H1 (cell line): ENCODE measurements around the gene FSTL4. TPM values are rescaled to one million over a fixed set of nuclear protein-coding genes. Genes with fewer than 3 reads are reported as not detected.

Experiments
- CTCF ChIA-PET: fragments of 300-600 bp; sonication (Branson Sonifier 250); formaldehyde crosslinking; loops from one replicate; lab custom pipeline; 2021; ENCODE audit not compliant: partially characterized antibody; lab: Charles Lee
- POLR2A ChIA-PET: fragments of 300-600 bp; sonication (Branson Sonifier 250); formaldehyde crosslinking; loops from one replicate; lab custom pipeline; 2021; ENCODE audit warnings: inconsistent platforms; ENCODE audit not compliant: partially characterized antibody; lab: Charles Lee
- DNase-seq, 2 experiments: peaks; one replicate each; pipeline versions ENCODE4 v3.0.0 to v3.0.0-alpha.2; 2010 to 2022; ENCODE audit warnings: low spot score in 2 of 2, low read depth in 1 of 2, mixed read lengths in 1 of 2
- FAIRE-seq: peaks from 2 replicates; lab custom pipeline; 2011; peaks lifted over from hg19 to GRCh38; lab: Jason Lieb, UNC
- H2AFZ ChIP-seq: 2 replicates; pipeline ENCODE4 v1.8.1; 2012; ENCODE audit warnings: low read length, inconsistent platforms
- H2AK5ac ChIP-seq: 2 replicates; pipeline ENCODE4 v1.6.1; 2013; ENCODE audit warnings: low read depth, low read length
- H2BK120ac ChIP-seq: replicated peaks from 2 replicates; pipeline ENCODE3; 2013; ENCODE audit warnings: low read depth, low read length, inconsistent platforms
- H2BK12ac ChIP-seq: 2 replicates; pipeline ENCODE4 v1.6.1; 2013; ENCODE audit warnings: low read depth, low read length
- H2BK15ac ChIP-seq: 2 replicates; pipeline ENCODE4 v1.6.1; 2013; ENCODE audit warnings: low read length
- H2BK20ac ChIP-seq: 2 replicates; pipeline ENCODE4 v1.6.1; 2013; ENCODE audit warnings: low read length
- H2BK5ac ChIP-seq: 2 replicates; pipeline ENCODE4 v1.6.1; 2013; ENCODE audit warnings: low read depth, low read length
- H3K14ac ChIP-seq: 2 replicates; pipeline ENCODE4 v1.6.1; 2013; ENCODE audit warnings: inconsistent platforms; ENCODE audit not compliant: insufficient read length
- H3K18ac ChIP-seq: 2 replicates; pipeline ENCODE4 v1.6.1; 2013; ENCODE audit warnings: low read length; ENCODE audit errors: extremely low read depth
- H3K23ac ChIP-seq: 2 replicates; pipeline ENCODE4 v1.6.1; 2013; ENCODE audit warnings: inconsistent platforms; ENCODE audit not compliant: insufficient read length
- H3K23me2 ChIP-seq: 2 replicates; pipeline ENCODE4 v1.6.1; 2013; ENCODE audit warnings: low read depth, low read length
- H3K27ac ChIP-seq: 2 replicates; pipeline ENCODE4 v1.6.1; 2011; ENCODE audit warnings: low read depth, low read length, inconsistent platforms
- H3K27me3 ChIP-seq, 4 experiments: replicated peaks in 1 of 4; 1 replicate in 1 of 4; 2 replicates in 3 of 4; pipeline versions ENCODE4 v1.6.1 to v1.8.1; 2011 to 2013; ENCODE audit warnings: low read length in 3 of 4, mild to moderate bottlenecking in 3 of 4, inconsistent platforms in 2 of 4, mixed read lengths in 2 of 4, moderate library complexity in 1 of 4; ENCODE audit not compliant: control insufficient read depth in 3 of 4, insufficient read depth in 3 of 4; ENCODE audit errors: extremely low read depth in 1 of 4
- H3K36me3 ChIP-seq, 4 experiments: 2 replicates each; pipeline versions ENCODE4 v1.6.1 to v1.8.1; 2011 to 2013; ENCODE audit warnings: mild to moderate bottlenecking in 4 of 4, low read length in 3 of 4, moderate library complexity in 2 of 4, control low read depth in 1 of 4, inconsistent platforms in 1 of 4; ENCODE audit not compliant: insufficient read depth in 4 of 4, control insufficient read depth in 2 of 4
- H3K4ac ChIP-seq: replicated peaks from 2 replicates; pipeline ENCODE3; 2013; ENCODE audit warnings: low read length, low read depth, mixed read lengths, inconsistent platforms; ENCODE audit not compliant: insufficient read length
- H3K4me1 ChIP-seq, 4 experiments: replicated peaks in 1 of 4; 1 replicate in 1 of 4; 2 replicates in 3 of 4; pipeline versions ENCODE4 v1.6.1 to v1.8.1; 2011 to 2013; ENCODE audit warnings: low read length in 3 of 4, inconsistent platforms in 2 of 4, mixed read lengths in 1 of 4; ENCODE audit not compliant: insufficient read depth in 4 of 4, control insufficient read depth in 3 of 4
- H3K4me2 ChIP-seq, 2 experiments: 2 replicates each; pipeline versions ENCODE4 v1.6.1 to v1.8.1; 2011 to 2013; ENCODE audit warnings: low read depth in 2 of 2, low read length in 2 of 2, control low read depth in 1 of 2, inconsistent platforms in 1 of 2, mild to moderate bottlenecking in 1 of 2; ENCODE audit not compliant: insufficient read depth in 1 of 2
- H3K4me3 ChIP-seq, 4 experiments: fragments of 200-600, 300-600 bp in 1 of 4; sonication (generic), shearing (Covaris generic), sonication (Bioruptor Twin) in 1 of 4; 2 replicates each; pipeline versions ENCODE4 v1.5.1 to v1.8.1; 2011 to 2016; ENCODE audit warnings: low read length in 4 of 4, low read depth in 3 of 4, control low read depth in 2 of 4, inconsistent platforms in 2 of 4, mild to moderate bottlenecking in 2 of 4, mixed read lengths in 1 of 4, moderate library complexity in 1 of 4; ENCODE audit not compliant: insufficient read depth in 2 of 4; ENCODE audit errors: extremely low read depth in 1 of 4
- H3K56ac ChIP-seq: replicated peaks from 2 replicates; pipeline ENCODE3; 2013; ENCODE audit warnings: low read depth, mild to moderate bottlenecking, mixed read lengths, low read length, inconsistent platforms; ENCODE audit not compliant: insufficient read length
- H3K79me1 ChIP-seq: 2 replicates; pipeline ENCODE4 v1.6.1; 2013; ENCODE audit warnings: low read depth, low read length, control low read depth
- H3K79me2 ChIP-seq, 2 experiments: 2 replicates each; pipeline versions ENCODE4 v1.6.1 to v1.8.1; 2012 to 2013; ENCODE audit warnings: low read length in 2 of 2, mild to moderate bottlenecking in 2 of 2, inconsistent platforms in 1 of 2; ENCODE audit not compliant: insufficient read depth in 2 of 2, control insufficient read depth in 1 of 2
- H3K9ac ChIP-seq, 4 experiments: replicated peaks in 1 of 4; 1 replicate in 1 of 4; 2 replicates in 3 of 4; pipeline versions ENCODE4 v1.6.1 to v1.8.1; 2011 to 2013; ENCODE audit warnings: low read depth in 3 of 4, low read length in 3 of 4, control low read depth in 2 of 4, mild to moderate bottlenecking in 2 of 4, moderate library complexity in 2 of 4, inconsistent platforms in 1 of 4; ENCODE audit errors: extremely low read depth in 1 of 4
- H3K9me3 ChIP-seq, 2 experiments: 2 replicates each; pipeline versions ENCODE4 v1.6.1 to v1.8.1; 2012 to 2013; ENCODE audit warnings: mild to moderate bottlenecking in 2 of 2, moderate library complexity in 2 of 2, control low read depth in 1 of 2, inconsistent platforms in 1 of 2, low read depth in 1 of 2, low read length in 1 of 2, mixed read lengths in 1 of 2; ENCODE audit not compliant: insufficient read depth in 2 of 2
- H4K20me1 ChIP-seq, 2 experiments: replicated peaks in 1 of 2; 2 replicates each; pipeline versions ENCODE3 to v1.8.1; 2011 to 2013; ENCODE audit warnings: inconsistent platforms in 2 of 2, low read length in 2 of 2, mild to moderate bottlenecking in 1 of 2; ENCODE audit not compliant: insufficient read depth in 2 of 2, control insufficient read depth in 1 of 2
- H4K5ac ChIP-seq: 2 replicates; pipeline ENCODE4 v1.6.1; 2013; ENCODE audit warnings: low read length, low read depth, mixed read lengths, inconsistent platforms; ENCODE audit not compliant: insufficient read length
- H4K8ac ChIP-seq: 2 replicates; pipeline ENCODE4 v1.8.0; 2013; ENCODE audit warnings: mild to moderate bottlenecking, moderate library complexity, low read length, inconsistent platforms; ENCODE audit not compliant: insufficient read depth; ENCODE audit errors: extremely low read depth
- H4K91ac ChIP-seq: replicated peaks from 2 replicates; pipeline ENCODE3; 2013; ENCODE audit warnings: low read length, mixed read lengths, inconsistent platforms; ENCODE audit not compliant: insufficient read length
- CREB1 ChIP-seq: IDR thresholded peaks from 2 replicates; pipeline ENCODE4 v1.6.1; 2012; ENCODE audit warnings: inconsistent platforms
- NRF1 ChIP-seq: IDR thresholded peaks from 2 replicates; pipeline ENCODE4 v1.6.1; 2011; ENCODE audit warnings: mild to moderate bottlenecking, low read depth, low read length, improper control_type of control experiment
- RFX5 ChIP-seq: IDR thresholded peaks from 2 replicates; pipeline ENCODE4 v1.6.1; 2011; ENCODE audit warnings: low read depth, low read length, improper control_type of control experiment, borderline replicate concordance
- RXRA ChIP-seq: IDR thresholded peaks from 2 replicates; pipeline ENCODE4 v1.6.1; 2011; ENCODE audit warnings: low read depth, mild to moderate bottlenecking, low read length, moderate library complexity; ENCODE audit not compliant: insufficient read depth
- WGBS, 2 experiments: shearing (Covaris generic) in 1 of 2; methylation state at CpG; one replicate each; pipeline versions ENCODE4 v1.1.6 to v1.1.7; 2013 to 2015; ENCODE audit warnings: low lambda C conversion rate in 2 of 2, mixed read lengths in 2 of 2, inconsistent platforms in 1 of 2, low coverage in 1 of 2, missing lambda C conversion rate in 1 of 2; ENCODE audit not compliant: insufficient replicate concordance in 2 of 2, insufficient coverage in 1 of 2, insufficient read length in 1 of 2; ENCODE audit errors: extremely low coverage in 1 of 2, missing lambda C conversion rate in 1 of 2; 5-methylcytosine and 5-hydroxymethylcytosine counted together
- polyA plus RNA-seq, 7 experiments: library from polyadenylated mRNA; depleted of rRNA in 3 of 7; stranded (reverse) in 5 of 7; unstranded in 2 of 7; fragments of >200 nt in 5 of 7; fragments of 200-250 nt in 2 of 7; gene quantifications; 1 replicate in 5 of 7; 2 replicates in 1 of 7; 4 replicates in 1 of 7; pipeline versions ENCODE4 v1.2.1 to v1.2.3, GENCODE V29; 2011 to 2013; ENCODE audit warnings: missing spikeins in 2 of 7, mixed read lengths in 2 of 7
- total RNA-seq: library from RNA; stranded (reverse); fragmentation: NEBNext Ultra II Directional; extraction: Animal tissue kit (Norgen Biotek cat#: 25700); gene quantifications from 2 replicates; pipeline ENCODE4 v1.2.1, GENCODE V29; 2021

FSTL4 gene
- total and polyA plus RNA-seq, 2 of the 8 experiments (the other 6 are each of a cell fraction or from before 2014, with no cell fraction given), result 3.1 to 4.1 TPM

DNA sequence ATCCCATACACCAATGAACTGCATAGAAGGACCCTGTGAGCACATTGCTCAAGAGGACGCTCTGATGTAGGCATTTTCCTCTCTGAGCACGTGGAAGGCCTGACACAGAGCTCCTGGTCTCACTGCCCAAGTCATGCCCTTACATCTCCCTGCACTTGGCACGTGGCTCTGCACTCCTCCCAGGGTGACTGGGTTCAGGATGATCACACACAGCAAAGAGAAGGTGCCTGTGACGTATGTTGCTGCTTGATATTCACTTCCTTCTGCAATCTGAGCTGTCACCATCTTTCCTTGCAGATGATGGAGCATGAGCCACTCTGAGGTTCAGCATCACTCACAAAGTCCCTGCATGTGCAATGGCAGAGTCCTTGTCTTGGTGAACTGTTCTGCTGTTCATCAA lies 125.2 kb downstream of the FSTL4 start:
- H2BK12ac ChIP-seq, result no peak overlapping the region
- no peak overlapping the region for H4K8ac ChIP-seq
- H3K4me3 ChIP-seq, result no peak overlapping the region
- no peak overlapping the region for H2AFZ ChIP-seq
- CTCF ChIA-PET, result interaction anchor here (0.9 to 3.1 kb wide), 9 partner anchors 12 to 458 kb away, joined by 3 to 11 read pairs (median 5); no protein-coding TSS in a partner anchor
- H4K5ac ChIP-seq, result no peak overlapping the region
- no peak overlapping the region for H3K27ac ChIP-seq
- no peak overlapping the region for H2BK5ac ChIP-seq
- FAIRE-seq (no peak), DNase-seq (no peak)
- H3K56ac ChIP-seq, result no peak overlapping the region
- H3K4ac ChIP-seq, result no peak overlapping the region
- no peaks in the 10 kb centered on the region for H4K20me1 ChIP-seq
- H4K91ac ChIP-seq, result no peak overlapping the region
- WGBS, 2 experiments, result 91% methylated on average over 4 of the region's 4 CpGs; no CpG with 5 or more reads in 1 of the 2 experiments
- no peaks in the 10 kb centered on the region for H3K23me2 ChIP-seq
- H3K79me1 ChIP-seq, result no peaks in the 10 kb centered on the region
- H3K9me3 ChIP-seq, result no peaks in the 10 kb centered on the region
- H2BK20ac ChIP-seq, result no peak overlapping the region
- no peak overlapping the region for H3K23ac ChIP-seq
- H2BK120ac ChIP-seq, result no peak overlapping the region
- no peaks in the 10 kb centered on the region; a peak in 1 of 7 replicates for H3K27me3 ChIP-seq
- no peak overlapping the region for H2AK5ac ChIP-seq
- H3K36me3 ChIP-seq, result no peaks in the 10 kb centered on the region
- no peak overlapping the region for H3K18ac ChIP-seq
- no peak overlapping the region for H3K4me2 ChIP-seq
- H3K14ac ChIP-seq, result no peak overlapping the region
- H3K79me2 ChIP-seq, result no peaks in the 10 kb centered on the region
- POLR2A ChIA-PET, result no interaction called here
- H3K9ac ChIP-seq, result no peak overlapping the region
- H2BK15ac ChIP-seq, result no peak overlapping the region
- TF ChIP-seq CREB1, result no peak
- no peak for TF ChIP-seq RFX5
- no peak for TF ChIP-seq NRF1
- no peak for TF ChIP-seq RXRA
- TF ChIP-seq, all 59 proteins: peak for 0
- H3K4me1 ChIP-seq, result peaks cover 0 to 4% (median 3%) of the 10 kb centered on the region in 4 experiments; a peak in 3 of 7 replicates
